Trophoblast cell (in vitro differentiated cells and primary cell): ENCODE data around the gene ADCY1.
A peak's percentile ranks its signal among the peaks of the same experiment; 100 is the strongest.
"Not testable (repeated sequence)": the region's sequence is repeated elsewhere in the genome, so short reads cannot be mapped to it uniquely, and the experiment has no call there.

ENCODE experiments used
- DNase-seq, 2 donors: peaks; one replicate each; pipeline ENCODE4 v3.0.0-alpha.2; 2016
- H2AFZ ChIP-seq: 2 replicates; pipeline ENCODE4 v1.6.1; 2013; ENCODE audit warnings: low read length, moderate library complexity, mild to moderate bottlenecking; ENCODE audit not compliant: insufficient read depth, poor library complexity
- H2AK5ac ChIP-seq: 2 replicates; pipeline ENCODE4 v1.6.1; 2013; ENCODE audit warnings: mild to moderate bottlenecking, low read length
- H2BK120ac ChIP-seq: 2 replicates; pipeline ENCODE4 v1.6.1; 2013; ENCODE audit warnings: low read length, mild to moderate bottlenecking, moderate library complexity; ENCODE audit not compliant: insufficient read depth, poor library complexity
- H2BK12ac ChIP-seq: 2 replicates; pipeline ENCODE4 v1.6.1; 2013; ENCODE audit warnings: mild to moderate bottlenecking, low read length, moderate library complexity
- H2BK5ac ChIP-seq: 2 replicates; pipeline ENCODE4 v1.6.1; 2013; ENCODE audit warnings: low read length, low read depth, moderate library complexity, mild to moderate bottlenecking; ENCODE audit not compliant: poor library complexity
- H3K14ac ChIP-seq: 2 replicates; pipeline ENCODE4 v1.6.1; 2013; ENCODE audit warnings: mild to moderate bottlenecking, low read length
- H3K18ac ChIP-seq: 2 replicates; pipeline ENCODE4 v1.6.1; 2013; ENCODE audit warnings: mild to moderate bottlenecking, low read length
- H3K23ac ChIP-seq: 2 replicates; pipeline ENCODE4 v1.6.1; 2013; ENCODE audit warnings: low read length
- H3K27ac ChIP-seq: 2 replicates; pipeline ENCODE4 v1.5.1; 2013; ENCODE audit warnings: low read depth, mild to moderate bottlenecking, inconsistent platforms, low read length, moderate library complexity
- H3K27me3 ChIP-seq: 2 replicates; pipeline ENCODE4 v1.6.1; 2013; ENCODE audit warnings: inconsistent platforms, mild to moderate bottlenecking, low read length, moderate library complexity; ENCODE audit not compliant: insufficient read depth
- H3K36me3 ChIP-seq, 2 experiments: 1 replicate in 1 of 2; 2 replicates in 1 of 2; pipeline ENCODE4 v1.6.1; 2013; ENCODE audit warnings: low read length in 2 of 2, mild to moderate bottlenecking in 2 of 2, moderate library complexity in 1 of 2; ENCODE audit not compliant: insufficient read depth in 2 of 2, control insufficient read depth in 1 of 2
- H3K4ac ChIP-seq: 2 replicates; pipeline ENCODE4 v1.6.1; 2013; ENCODE audit warnings: low read depth, mild to moderate bottlenecking, low read length, moderate library complexity
- H3K4me1 ChIP-seq, 2 experiments: 1 replicate in 1 of 2; 2 replicates in 1 of 2; pipeline ENCODE4 v1.6.1; 2013; ENCODE audit warnings: low read length in 2 of 2, mild to moderate bottlenecking in 2 of 2, moderate library complexity in 1 of 2; ENCODE audit not compliant: insufficient read depth in 2 of 2, control insufficient read depth in 1 of 2
- H3K4me2 ChIP-seq: 2 replicates; pipeline ENCODE4 v1.6.1; 2013; ENCODE audit warnings: inconsistent platforms, mild to moderate bottlenecking, low read length, moderate library complexity
- H3K4me3 ChIP-seq: 2 replicates; pipeline ENCODE4 v1.5.1; 2013; ENCODE audit warnings: mild to moderate bottlenecking, low read depth, low read length, inconsistent platforms
- H3K79me1 ChIP-seq: one replicate; pipeline ENCODE4 v1.6.1; 2013; ENCODE audit warnings: low read length
- H3K79me2 ChIP-seq: 2 replicates; pipeline ENCODE4 v1.6.1; 2013; ENCODE audit warnings: low read length, mild to moderate bottlenecking; ENCODE audit not compliant: control insufficient read depth, insufficient read depth, poor library complexity
- H3K9ac ChIP-seq: 2 replicates; pipeline ENCODE4 v1.6.1; 2013; ENCODE audit warnings: mild to moderate bottlenecking, low read length
- H3K9me3 ChIP-seq: 2 replicates; pipeline ENCODE4 v1.6.1; 2013; ENCODE audit warnings: low read depth, mild to moderate bottlenecking, control low read depth, inconsistent platforms, low read length; ENCODE audit not compliant: insufficient read depth
- H4K12ac ChIP-seq: 2 replicates; pipeline ENCODE4 v1.6.1; 2013; ENCODE audit warnings: low read depth, mild to moderate bottlenecking, low read length, moderate library complexity
- H4K8ac ChIP-seq: 2 replicates; pipeline ENCODE4 v1.6.1; 2013; ENCODE audit warnings: low read depth, mild to moderate bottlenecking, low read length, moderate library complexity
- H4K91ac ChIP-seq: one replicate; pipeline ENCODE4 v1.6.1; 2013; ENCODE audit warnings: low read depth, mild to moderate bottlenecking, low read length, moderate library complexity
- WGBS: extraction: QIAGEN DNeasy Blood & Tissue Kit; methylation state at CpG from one replicate; pipeline ENCODE4 v1.1.7; 2013; ENCODE audit warnings: missing lambda C conversion rate; ENCODE audit not compliant: insufficient read length, insufficient coverage; ENCODE audit errors: extremely low coverage; 5-methylcytosine and 5-hydroxymethylcytosine counted together

ADCY1 gene

DNA sequence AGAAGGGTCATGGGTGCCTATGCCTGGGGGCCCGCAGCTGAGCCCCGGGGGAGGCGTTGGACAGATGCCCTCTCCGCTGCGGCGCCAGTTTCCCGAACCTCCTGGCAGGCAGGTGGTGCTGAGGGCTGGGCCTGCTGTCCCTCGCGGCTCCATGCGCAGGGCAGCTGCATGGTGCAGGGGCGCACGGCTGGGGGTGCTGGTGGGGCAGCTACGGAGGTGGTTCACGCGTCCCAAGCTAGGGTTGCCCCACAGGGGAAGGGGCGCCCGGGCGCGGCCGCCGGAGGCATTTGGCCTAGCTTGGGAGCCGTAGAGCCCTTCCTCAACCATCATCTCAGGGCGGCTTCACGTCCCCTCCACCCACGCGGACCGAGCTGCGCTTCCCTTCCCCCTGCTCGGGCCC is 152.7 kb downstream of the ADCY1 start:
- H3K9ac ChIP-seq, result no peak overlapping the region
- H2BK12ac ChIP-seq, result no peak overlapping the region
- H2BK5ac ChIP-seq, result no peak overlapping the region
- no peak overlapping the region for H2BK120ac ChIP-seq
- H3K4me2 ChIP-seq, result no peak overlapping the region
- H4K8ac ChIP-seq, result no peak overlapping the region
- no peaks in the 10 kb centered on the region for H3K4me1 ChIP-seq
- no peak overlapping the region for H3K23ac ChIP-seq
- H3K4me3 ChIP-seq, result no peak overlapping the region
- WGBS, result no CpG with 5 or more reads among the region's 29 CpGs
- H3K79me2 ChIP-seq, result no peaks in the 10 kb centered on the region
- no peak overlapping the region for H3K18ac ChIP-seq
- H3K4ac ChIP-seq, result no peak overlapping the region
- H4K91ac ChIP-seq, result no peak overlapping the region
- H3K79me1 ChIP-seq, result no peaks in the 10 kb centered on the region
- H3K27me3 ChIP-seq, result no peaks in the 10 kb centered on the region
- peaks cover 5% of the 10 kb centered on the region for H3K9me3 ChIP-seq
- H3K14ac ChIP-seq, result no peak overlapping the region
- DNase-seq, result no peak
- no peak overlapping the region for H2AK5ac ChIP-seq
- H3K27ac ChIP-seq, result no peak overlapping the region
- peaks cover 15 to 21% of the 10 kb centered on the region in 2 experiments for H3K36me3 ChIP-seq
- H2AFZ ChIP-seq, result no peak overlapping the region
- no peak overlapping the region for H4K12ac ChIP-seq

DNA sequence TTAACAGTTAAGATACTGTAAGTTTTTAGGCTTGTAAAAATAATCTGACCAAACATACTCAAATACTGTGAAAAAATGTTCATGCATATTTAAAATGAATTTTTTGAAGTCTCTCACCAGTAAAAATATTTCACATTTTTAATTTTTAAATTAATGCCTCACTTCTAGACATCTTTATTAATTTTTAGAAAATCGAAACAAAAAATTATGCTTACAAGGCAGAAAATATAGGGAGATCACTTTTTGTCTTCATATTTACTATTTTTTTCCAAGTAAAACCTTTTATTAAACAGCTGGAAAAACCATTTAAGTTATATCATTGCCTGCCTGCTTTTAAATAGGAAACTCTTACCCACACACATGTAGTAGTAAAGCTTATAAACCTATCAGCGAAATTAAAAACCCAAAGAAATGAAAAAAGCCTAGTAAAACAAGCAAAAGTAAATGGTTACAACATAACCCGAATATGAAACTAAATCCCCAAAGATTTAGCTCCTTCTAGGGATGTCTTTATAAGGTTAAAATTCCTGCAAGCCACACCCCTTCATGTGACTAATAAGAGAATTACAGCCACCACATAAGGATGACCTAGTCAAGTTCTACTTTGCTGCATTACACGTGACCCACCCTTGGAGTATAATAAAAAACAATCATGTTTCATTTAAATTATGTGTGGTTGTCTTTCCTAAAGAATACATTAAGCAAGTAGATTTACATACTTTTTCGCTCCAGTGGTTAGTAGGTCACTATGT is 157.7 kb downstream of the ADCY1 start:
- not testable (repeated sequence) for H3K27me3 ChIP-seq, H2AK5ac ChIP-seq, H3K9me3 ChIP-seq, H2BK12ac ChIP-seq, H3K79me1 ChIP-seq, H3K4me2 ChIP-seq, H4K12ac ChIP-seq, H3K79me2 ChIP-seq, H2AFZ ChIP-seq, H3K27ac ChIP-seq, H4K8ac ChIP-seq, H3K4me1 ChIP-seq, H4K91ac ChIP-seq, H3K9ac ChIP-seq, H3K14ac ChIP-seq, H2BK120ac ChIP-seq, H3K4me3 ChIP-seq, H3K4ac ChIP-seq, H3K36me3 ChIP-seq, H3K23ac ChIP-seq, H3K18ac ChIP-seq, H2BK5ac ChIP-seq
- no CpG with 5 or more reads among the region's 5 CpGs for WGBS
- DNase-seq, result peak in 1 of 2 donors; percentile 13

DNA sequence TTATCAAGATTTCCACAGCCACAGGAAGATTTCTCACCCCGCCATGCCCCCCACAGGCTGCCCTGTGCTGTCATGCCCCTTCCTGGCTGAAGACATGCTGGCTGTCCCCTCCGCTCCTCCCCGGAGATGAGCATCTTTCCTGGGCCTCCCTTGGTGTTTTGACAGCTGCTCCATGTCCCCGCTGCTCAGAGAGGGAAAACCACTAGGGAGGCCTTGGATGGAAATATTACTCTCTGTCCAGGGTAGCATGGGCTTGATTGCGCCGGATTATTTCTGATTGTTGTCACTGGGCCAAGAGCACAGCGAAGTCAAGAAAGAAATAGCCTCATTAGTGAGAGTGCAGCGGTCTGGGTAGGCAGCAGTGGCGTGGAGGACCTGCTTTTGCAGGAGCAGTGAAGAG is 164.8 kb downstream of the ADCY1 start:
- not testable (repeated sequence) for H3K4me2 ChIP-seq, H3K27ac ChIP-seq, H3K18ac ChIP-seq, H3K4me3 ChIP-seq, H3K9ac ChIP-seq, H2AFZ ChIP-seq, H3K79me2 ChIP-seq, H4K12ac ChIP-seq, H3K14ac ChIP-seq, DNase-seq, H3K9me3 ChIP-seq, H3K4me1 ChIP-seq, H3K79me1 ChIP-seq, H3K36me3 ChIP-seq, H2BK5ac ChIP-seq, H2BK12ac ChIP-seq, H4K8ac ChIP-seq, H3K4ac ChIP-seq, H3K23ac ChIP-seq, H2BK120ac ChIP-seq, H2AK5ac ChIP-seq, H4K91ac ChIP-seq, H3K27me3 ChIP-seq
- no CpG with 5 or more reads among the region's 9 CpGs for WGBS

DNA sequence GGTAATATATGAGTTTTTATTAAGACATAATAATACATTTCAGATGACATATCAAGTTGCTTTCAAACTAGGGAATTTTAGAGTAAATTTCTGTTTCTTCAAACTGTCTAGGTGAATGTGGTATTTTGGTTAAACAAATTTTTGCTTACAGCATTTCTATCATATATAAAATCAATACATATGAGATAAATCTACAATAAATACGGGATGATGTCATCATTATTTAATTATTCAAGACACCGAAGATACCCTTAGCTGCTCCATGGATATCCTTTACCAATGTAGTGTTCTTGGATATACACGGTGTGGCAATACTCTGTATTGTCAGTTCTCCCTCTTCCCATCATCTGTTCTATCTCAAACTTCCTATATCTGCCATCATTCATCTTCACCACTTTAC is 166.4 kb downstream of the ADCY1 start:
- H3K4me3 ChIP-seq, H2BK5ac ChIP-seq, H2AFZ ChIP-seq, H3K79me1 ChIP-seq, H3K4me2 ChIP-seq, H3K9ac ChIP-seq, DNase-seq, H3K4ac ChIP-seq, H3K14ac ChIP-seq, H3K79me2 ChIP-seq, H4K12ac ChIP-seq, H3K27ac ChIP-seq, H4K91ac ChIP-seq, H3K23ac ChIP-seq, H2BK12ac ChIP-seq, H3K27me3 ChIP-seq, H4K8ac ChIP-seq, H2AK5ac ChIP-seq, H3K36me3 ChIP-seq, H2BK120ac ChIP-seq, H3K9me3 ChIP-seq, H3K4me1 ChIP-seq, H3K18ac ChIP-seq: not testable (repeated sequence)
- whole genome bisulfite sequencing, result no CpG with 5 or more reads among the region's 3 CpGs
